ENCODE results near the gene PPP6R1.

DNA sequence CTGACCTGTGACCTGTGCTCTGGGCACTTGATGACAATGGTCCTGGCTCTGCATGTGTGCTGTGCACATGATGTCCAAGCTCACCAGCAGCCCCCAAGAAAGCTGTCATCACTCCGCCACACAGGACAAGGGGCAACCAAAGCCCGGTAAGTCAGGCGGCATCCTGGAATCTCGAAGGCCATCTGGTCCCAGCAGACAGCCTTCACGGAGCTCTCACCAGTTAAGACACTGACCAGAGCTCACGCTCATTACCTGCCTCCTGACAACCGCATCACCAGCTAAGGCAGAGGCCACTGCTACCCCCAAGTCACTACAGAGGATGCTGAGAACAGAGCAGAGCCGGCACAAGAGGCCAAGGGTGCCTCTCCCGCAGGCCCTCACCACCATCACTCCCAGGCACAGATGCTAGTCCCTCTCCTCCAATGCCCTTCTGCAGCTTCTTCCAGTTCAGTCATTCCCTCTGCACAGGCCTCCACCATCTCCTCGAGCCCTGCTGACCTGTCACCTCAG lies 10.6 kb downstream of the PPP6R1 start:
- no peak for TF ChIP-seq CTCF (IDR thresholded peaks at IDR 0.05 in 8 of 11, conservative IDR thresholded peaks at IDR 0.05 in 3 of 11)
- TF ChIP-seq POLR2A (IDR thresholded peaks at IDR 0.05) = no peak

All from spleen (tissue), 7 donors.